NB4 (cell line): ENCODE measurements around the gene KCNQ5.

Source experiments
- CTCF ChIP-seq: IDR thresholded peaks from one replicate; pipeline ENCODE4 v1.5.1; 2012; ENCODE audit warnings: low read depth, low read length
- MAX ChIP-seq: IDR thresholded peaks from 2 replicates; pipeline ENCODE4 v1.6.1; 2011; ENCODE audit warnings: low read depth, low read length
- MYC ChIP-seq: IDR thresholded peaks from 2 replicates; pipeline ENCODE4 v1.6.1; 2011; ENCODE audit warnings: low read depth, low read length
- POLR2A ChIP-seq: IDR thresholded peaks from 2 replicates; pipeline ENCODE4 v1.6.1; 2011; ENCODE audit warnings: mild to moderate bottlenecking; ENCODE audit not compliant: insufficient read length; ENCODE audit errors: extremely low read depth

GRCh38 chr6:73209117-73209516, 587.3 kb downstream of the KCNQ5 start:
- TF ChIP-seq CTCF = no peak
- no peak for TF ChIP-seq MAX
- TF ChIP-seq POLR2A = no peak
- TF ChIP-seq MYC = no peak
